HG03066 (cell line): Measurements from ENCODE around the gene FRYL.
"Not testable (repeated sequence)": the region's sequence is repeated elsewhere in the genome, so short reads cannot be mapped to it uniquely, and the experiment has no call there.

Experiments used
- ATAC-seq: cut with Tn5 transposase; IDR thresholded peaks from one replicate; pipeline ENCODE4 v1.9.1; 2021; ENCODE audit warnings: low read depth; ENCODE audit not compliant: unreplicated experiment

FRYL gene

GRCh38 chr4:48748949-48749596 lies 31.0 kb downstream of the FRYL start:
- no peak for ATAC-seq

GRCh38 chr4:48746608-48747362 lies 33.3 kb downstream of the FRYL start:
- ATAC-seq = no peak

GRCh38 chr4:48745223-48745622 lies 34.9 kb downstream of the FRYL start:
- not testable (repeated sequence) for ATAC-seq

- no peak for ATAC-seq
Measured at GRCh38 chr4:48742412-48742811, 37.7 kb downstream of the FRYL start.

- ATAC-seq = no peak
Measured at GRCh38 chr4:48739560-48740019, 40.5 kb downstream of the FRYL start.

- ATAC-seq = no peak
Measured at GRCh38 chr4:48738856-48739255, 41.2 kb downstream of the FRYL start.

- ATAC-seq = not testable (repeated sequence)
Measured at GRCh38 chr4:48728906-48729496, 51.1 kb downstream of the FRYL start.

GRCh38 chr4:48727666-48728459 lies 52.2 kb downstream of the FRYL start:
- ATAC-seq = no peak

- no peak for ATAC-seq
Measured at GRCh38 chr4:48725414-48725813, 54.7 kb downstream of the FRYL start.

GRCh38 chr4:48722509-48723446 lies 57.3 kb downstream of the FRYL start:
- no peak for ATAC-seq

- no peak for ATAC-seq
Measured at GRCh38 chr4:48720459-48720858, 59.6 kb downstream of the FRYL start.

- no peak for ATAC-seq
Measured at GRCh38 chr4:48718818-48719465, 61.1 kb downstream of the FRYL start.

- not testable (repeated sequence) for ATAC-seq
Measured at GRCh38 chr4:48716285-48716684, 63.8 kb downstream of the FRYL start.

- ATAC-seq = no peak
Measured at GRCh38 chr4:48710446-48711209, 69.5 kb downstream of the FRYL start.

GRCh38 chr4:48709901-48710300 lies 70.2 kb downstream of the FRYL start:
- ATAC-seq = no peak

- no peak for ATAC-seq
Measured at GRCh38 chr4:48708610-48709009, 71.5 kb downstream of the FRYL start.

- no peak for ATAC-seq
Measured at GRCh38 chr4:48706736-48707135, 73.3 kb downstream of the FRYL start.

GRCh38 chr4:48705609-48706008 lies 74.5 kb downstream of the FRYL start:
- no peak for ATAC-seq
